HL-60 (cell line): ENCODE data around the gene SP9.

ENCODE experiments used
- DNase-seq, 2 experiments: peaks; one replicate each; pipeline ENCODE4 v3.0.0-alpha.2; 2010 to 2020; ENCODE audit warnings: low read depth in 1 of 2, low spot score in 1 of 2
- H3K27ac ChIP-seq: fragments of 250-450 bp; sonication (Bioruptor Pico); replicated peaks from 2 replicates; pipeline ENCODE4 v1.5.1; 2020; ENCODE audit warnings: mild to moderate bottlenecking, moderate library complexity
- H3K27me3 ChIP-seq: fragments of 250-450 bp; sonication (Bioruptor Pico); 2 replicates; pipeline ENCODE4 v1.5.1; 2021; ENCODE audit warnings: mild to moderate bottlenecking, moderate library complexity; ENCODE audit not compliant: insufficient read depth, poor library complexity, severe bottlenecking
- H3K4me3 ChIP-seq: replicated peaks from 2 replicates; pipeline ENCODE4 v1.5.1; 2011; ENCODE audit warnings: mild to moderate bottlenecking, control low read depth, low read length; ENCODE audit not compliant: insufficient read depth
- CTCF ChIP-seq: IDR thresholded peaks from one replicate; pipeline ENCODE4 v1.5.1; 2011; ENCODE audit warnings: low read length, control low read depth, inconsistent platforms; ENCODE audit not compliant: insufficient read depth
- GABPA ChIP-seq: IDR thresholded peaks from 2 replicates; pipeline ENCODE4 v1.6.1; 2012; ENCODE audit warnings: low read depth
- POLR2AphosphoS5 ChIP-seq: IDR thresholded peaks from 2 replicates; pipeline ENCODE4 v1.6.1; 2012; ENCODE audit warnings: low read depth
- SPI1 ChIP-seq: IDR thresholded peaks from 2 replicates; pipeline ENCODE4 v1.6.1; 2012; ENCODE audit warnings: low read depth, mild to moderate bottlenecking, borderline replicate concordance
- TF ChIP-seq, protein P1 (sequence below): IDR thresholded peaks from 2 replicates; pipeline ENCODE4 v1.6.1; 2012; ENCODE audit warnings: low read depth; ENCODE audit not compliant: insufficient replicate concordance

Gene SP9

GRCh38 chr2:174300114-174300513 is 34.6 kb upstream of the SP9 start:
- no peak overlapping the region for H3K4me3 ChIP-seq
- DNase-seq = no peak
- TF ChIP-seq, protein P1, sequence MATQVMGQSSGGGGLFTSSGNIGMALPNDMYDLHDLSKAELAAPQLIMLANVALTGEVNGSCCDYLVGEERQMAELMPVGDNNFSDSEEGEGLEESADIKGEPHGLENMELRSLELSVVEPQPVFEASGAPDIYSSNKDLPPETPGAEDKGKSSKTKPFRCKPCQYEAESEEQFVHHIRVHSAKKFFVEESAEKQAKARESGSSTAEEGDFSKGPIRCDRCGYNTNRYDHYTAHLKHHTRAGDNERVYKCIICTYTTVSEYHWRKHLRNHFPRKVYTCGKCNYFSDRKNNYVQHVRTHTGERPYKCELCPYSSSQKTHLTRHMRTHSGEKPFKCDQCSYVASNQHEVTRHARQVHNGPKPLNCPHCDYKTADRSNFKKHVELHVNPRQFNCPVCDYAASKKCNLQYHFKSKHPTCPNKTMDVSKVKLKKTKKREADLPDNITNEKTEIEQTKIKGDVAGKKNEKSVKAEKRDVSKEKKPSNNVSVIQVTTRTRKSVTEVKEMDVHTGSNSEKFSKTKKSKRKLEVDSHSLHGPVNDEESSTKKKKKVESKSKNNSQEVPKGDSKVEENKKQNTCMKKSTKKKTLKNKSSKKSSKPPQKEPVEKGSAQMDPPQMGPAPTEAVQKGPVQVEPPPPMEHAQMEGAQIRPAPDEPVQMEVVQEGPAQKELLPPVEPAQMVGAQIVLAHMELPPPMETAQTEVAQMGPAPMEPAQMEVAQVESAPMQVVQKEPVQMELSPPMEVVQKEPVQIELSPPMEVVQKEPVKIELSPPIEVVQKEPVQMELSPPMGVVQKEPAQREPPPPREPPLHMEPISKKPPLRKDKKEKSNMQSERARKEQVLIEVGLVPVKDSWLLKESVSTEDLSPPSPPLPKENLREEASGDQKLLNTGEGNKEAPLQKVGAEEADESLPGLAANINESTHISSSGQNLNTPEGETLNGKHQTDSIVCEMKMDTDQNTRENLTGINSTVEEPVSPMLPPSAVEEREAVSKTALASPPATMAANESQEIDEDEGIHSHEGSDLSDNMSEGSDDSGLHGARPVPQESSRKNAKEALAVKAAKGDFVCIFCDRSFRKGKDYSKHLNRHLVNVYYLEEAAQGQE = no peak
- no peak for TF ChIP-seq POLR2AphosphoS5
- no peak for TF ChIP-seq SPI1
- no peak for TF ChIP-seq CTCF
- TF ChIP-seq GABPA = no peak
- peaks cover 6% of the 10 kb centered on the region for H3K27me3 ChIP-seq
- H3K27ac ChIP-seq = no peak overlapping the region

DNA sequence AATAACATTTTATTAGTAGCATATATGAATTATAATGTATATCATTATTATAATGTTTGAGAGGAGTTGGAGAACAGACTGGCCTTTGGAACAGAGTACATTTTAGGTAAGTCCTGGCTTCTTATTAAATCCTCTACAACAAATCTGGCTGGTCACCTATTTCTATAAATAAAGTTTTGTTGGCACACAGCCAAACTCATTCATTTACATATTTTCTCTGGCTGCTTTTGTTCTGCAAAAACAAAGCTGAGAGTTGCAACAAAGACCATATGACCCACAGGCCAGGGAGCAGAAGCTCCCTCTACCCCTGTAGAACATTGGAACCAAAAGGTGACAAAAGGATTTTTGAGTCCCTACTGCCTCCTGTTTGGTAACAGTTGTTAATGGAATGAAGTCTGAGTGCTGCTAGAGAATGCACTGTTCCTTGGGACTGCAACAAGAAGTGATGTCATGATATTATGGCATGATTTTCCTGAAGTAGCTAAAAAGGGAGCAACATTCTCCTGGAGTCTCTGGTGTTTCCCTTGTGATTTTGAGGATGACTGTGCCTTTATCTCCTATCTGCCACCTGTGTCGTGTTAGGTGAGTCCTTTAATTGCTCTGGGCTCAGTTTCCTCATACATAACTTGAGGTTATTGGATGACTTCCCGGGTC is 22.0 kb upstream of the SP9 start:
- DNase-seq = no peak
- peaks cover 8% of the 10 kb centered on the region for H3K27me3 ChIP-seq
- TF ChIP-seq POLR2AphosphoS5 (no peak), SPI1 (no peak), GABPA (no peak), CTCF (no peak)
- TF ChIP-seq, protein P1 = no peak
- H3K27ac ChIP-seq = no peak overlapping the region
- H3K4me3 ChIP-seq = no peak overlapping the region

- Histone ChIP-seq H3K4me3 (no peak overlapping the region), H3K27me3 (peaks cover 21% of the 10 kb centered on the region), H3K27ac (no peak overlapping the region)
- no peak for DNase-seq
- TF ChIP-seq POLR2AphosphoS5 = no peak
- TF ChIP-seq, protein P1 = no peak
- no peak for TF ChIP-seq SPI1
- TF ChIP-seq CTCF = no peak
- TF ChIP-seq GABPA = no peak
These were observed 12.6 kb upstream of the SP9 start for GRCh38 chr2:174322149-174322548.
